GM19397 (cell line): ENCODE measurements around the gene DEF6.
"Not testable (repeated sequence)": the region's sequence is repeated elsewhere in the genome, so short reads cannot be mapped to it uniquely, and the experiment has no call there.

Source experiments
- ATAC-seq: cut with Tn5 transposase; IDR thresholded peaks from one replicate; pipeline ENCODE4 v1.9.1; 2021; ENCODE audit warnings: mild to moderate bottlenecking, moderate library complexity; ENCODE audit not compliant: unreplicated experiment

Gene DEF6

GRCh38 chr6:35309611-35310264 lies 12.1 kb downstream of the DEF6 start:
- ATAC-seq, result no peak

- no peak for ATAC-seq
These were observed 12.7 kb downstream of the DEF6 start for GRCh38 chr6:35310265-35310831.

GRCh38 chr6:35311390-35312075 lies 13.9 kb downstream of the DEF6 start:
- ATAC-seq, result no peak

GRCh38 chr6:35312076-35312800 lies 14.6 kb downstream of the DEF6 start:
- no peak for ATAC-seq

GRCh38 chr6:35312807-35313206 lies 15.2 kb downstream of the DEF6 start:
- no peak for ATAC-seq

- no peak for ATAC-seq
These were observed 20.0 kb downstream of the DEF6 start for GRCh38 chr6:35317483-35318195.

GRCh38 chr6:35318196-35319171 lies 20.9 kb downstream of the DEF6 start:
- ATAC-seq, result no peak

GRCh38 chr6:35319346-35320030 lies 21.9 kb downstream of the DEF6 start:
- no peak for ATAC-seq

- ATAC-seq, result no peak
These were observed 22.4 kb downstream of the DEF6 start for GRCh38 chr6:35320031-35320410.

GRCh38 chr6:35321091-35321490 lies 23.5 kb downstream of the DEF6 start:
- ATAC-seq, result no peak

GRCh38 chr6:35327349-35328027 lies 29.9 kb downstream of the DEF6 start:
- no peak for ATAC-seq

- no peak for ATAC-seq
These were observed 30.6 kb downstream of the DEF6 start for GRCh38 chr6:35328108-35328723.

- ATAC-seq, result not testable (repeated sequence)
These were observed 31.3 kb downstream of the DEF6 start for GRCh38 chr6:35328965-35329364.

GRCh38 chr6:35330541-35331119 lies 33.0 kb downstream of the DEF6 start:
- ATAC-seq, result no peak

GRCh38 chr6:35332074-35332887 lies 34.7 kb downstream of the DEF6 start:
- ATAC-seq, result not testable (repeated sequence)

- no peak for ATAC-seq
These were observed 43.9 kb downstream of the DEF6 start for GRCh38 chr6:35341557-35341956.
